OCI-LY1 (cell line): ENCODE data around the gene BTBD17.

ENCODE experiments used
- H2AFZ ChIP-seq: fragments of 200-600 bp; sonication (generic), shearing (Covaris generic); 2 replicates; pipeline ENCODE4 v1.6.0; 2014; ENCODE audit warnings: antibody characterized with exemption, mild to moderate bottlenecking, low read length
- H3F3A ChIP-seq: fragments of 200-600 bp; sonication (generic), shearing (Covaris generic); 2 replicates; pipeline ENCODE4 v1.6.0; 2014; ENCODE audit warnings: mild to moderate bottlenecking, antibody characterized with exemption, low read length, moderate library complexity; ENCODE audit not compliant: insufficient read depth
- H3K27ac ChIP-seq: fragments of 200-600 bp; sonication (generic); 2 replicates; pipeline ENCODE4 v1.5.1; 2014; ENCODE audit warnings: low read length, mixed run types, mild to moderate bottlenecking, low read depth; ENCODE audit not compliant: poor library complexity, severe bottlenecking
- H3K27me3 ChIP-seq: fragments of 200-600 bp; sonication (generic); 2 replicates; pipeline ENCODE4 v1.6.0; 2014; ENCODE audit warnings: antibody characterized with exemption, mild to moderate bottlenecking, low read length, moderate library complexity; ENCODE audit not compliant: insufficient read depth
- H3K36me3 ChIP-seq: fragments of 200-600 bp; sonication (generic); 2 replicates; pipeline ENCODE4 v1.6.1; 2014; ENCODE audit warnings: mild to moderate bottlenecking, antibody characterized with exemption, low read length, moderate library complexity, mixed read lengths; ENCODE audit not compliant: insufficient read depth
- H3K4me1 ChIP-seq: fragments of 200-600 bp; sonication (generic); 2 replicates; pipeline ENCODE4 v1.5.1; 2014; ENCODE audit warnings: mild to moderate bottlenecking, low read length, moderate library complexity; ENCODE audit not compliant: insufficient read depth, severe bottlenecking
- H3K4me2 ChIP-seq: fragments of 200-600 bp; sonication (generic), shearing (Covaris generic); 2 replicates; pipeline ENCODE4 v1.6.1; 2014; ENCODE audit warnings: low read length
- H3K4me3 ChIP-seq: fragments of 200-600 bp; sonication (generic); 2 replicates; pipeline ENCODE4 v1.5.1; 2014; ENCODE audit warnings: low read length, low read depth, mild to moderate bottlenecking, mixed read lengths; ENCODE audit not compliant: poor library complexity, severe bottlenecking
- H3K79me2 ChIP-seq: fragments of 200-600 bp; shearing (Covaris generic); 2 replicates; pipeline ENCODE4 v1.6.1; 2016; ENCODE audit warnings: mixed run types, low read length, mixed read lengths; ENCODE audit not compliant: insufficient read depth
- H3K9ac ChIP-seq: fragments of 200-600 bp; sonication (generic), shearing (Covaris generic); 2 replicates; pipeline ENCODE4 v1.6.1; 2014; ENCODE audit warnings: mild to moderate bottlenecking, low read length, mixed read lengths
- H3K9me2 ChIP-seq: fragments of 200-600 bp; sonication (generic), shearing (Covaris generic); 2 replicates; pipeline ENCODE4 v1.6.1; 2014; ENCODE audit warnings: low read depth, mild to moderate bottlenecking, low read length, mixed read lengths
- H3K9me3 ChIP-seq: fragments of 200-600 bp; shearing (Covaris generic); 2 replicates; pipeline ENCODE4 v1.6.1; 2014; ENCODE audit warnings: low read length, mixed read lengths
- H4K20me1 ChIP-seq: fragments of 200-600 bp; sonication (generic), shearing (Covaris generic); 2 replicates; pipeline ENCODE4 v1.6.0; 2016; ENCODE audit warnings: mild to moderate bottlenecking, low read length; ENCODE audit not compliant: insufficient read depth
- EZH2 ChIP-seq: fragments of 200-600 bp; sonication (generic), shearing (Covaris generic); IDR thresholded peaks from 2 replicates; pipeline ENCODE4 v1.8.0; 2017; ENCODE audit warnings: borderline replicate concordance, mixed run types, mild to moderate bottlenecking, antibody characterized with exemption, low read length, moderate library complexity, mixed read lengths
- TF ChIP-seq, protein P1 (sequence below): fragments of 200-600 bp; sonication (generic), shearing (Covaris generic); IDR thresholded peaks from 2 replicates; pipeline ENCODE4 v1.5.1; 2017; ENCODE audit warnings: mild to moderate bottlenecking, antibody characterized with exemption, low read length, moderate library complexity, mixed read lengths

Gene BTBD17

DNA sequence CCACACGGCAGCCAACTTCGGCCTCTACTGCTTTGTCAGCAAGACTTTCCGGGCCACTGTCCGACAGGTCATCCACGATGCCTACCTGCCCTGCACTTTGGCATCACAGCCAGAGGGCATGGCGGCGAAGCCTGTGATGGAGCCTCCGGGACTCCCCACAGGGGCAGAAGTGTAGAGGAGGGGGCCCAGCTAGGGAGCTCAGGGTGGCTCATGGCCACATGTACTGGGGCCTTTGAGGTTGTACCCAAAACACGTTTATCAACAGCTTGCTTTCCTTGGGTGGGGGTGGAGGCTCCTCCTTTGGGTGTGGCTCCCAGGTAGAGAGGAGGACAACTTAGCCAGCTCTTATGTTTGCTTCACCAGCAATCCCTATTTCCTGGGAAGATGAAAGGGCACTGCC lies 10.8 kb upstream of the BTBD17 start:
- H4K20me1 ChIP-seq: no peaks in the 10 kb centered on the region

DNA sequence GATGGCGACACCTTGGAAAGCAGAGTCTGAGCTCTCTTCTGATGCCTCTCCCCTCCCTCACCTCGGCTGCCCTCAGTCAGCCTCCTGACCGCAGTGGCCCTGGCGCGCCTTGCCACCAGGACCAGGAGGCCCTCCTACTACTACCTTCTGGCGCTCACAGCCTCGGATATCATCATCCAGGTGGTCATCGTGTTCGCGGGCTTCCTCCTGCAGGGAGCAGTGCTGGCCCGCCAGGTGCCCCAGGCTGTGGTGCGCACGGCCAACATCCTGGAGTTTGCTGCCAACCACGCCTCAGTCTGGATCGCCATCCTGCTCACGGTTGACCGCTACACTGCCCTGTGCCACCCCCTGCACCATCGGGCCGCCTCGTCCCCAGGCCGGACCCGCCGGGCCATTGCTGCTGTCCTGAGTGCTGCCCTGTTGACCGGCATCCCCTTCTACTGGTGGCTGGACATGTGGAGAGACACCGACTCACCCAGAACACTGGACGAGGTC lies 10.0 kb upstream of the BTBD17 start:
- no peaks in the 10 kb centered on the region for H3K27me3 ChIP-seq

More for the DNA sequence above, 10.8 kb upstream of the BTBD17 start:
- TF ChIP-seq EZH2: no peak
- TF ChIP-seq, protein P1, sequence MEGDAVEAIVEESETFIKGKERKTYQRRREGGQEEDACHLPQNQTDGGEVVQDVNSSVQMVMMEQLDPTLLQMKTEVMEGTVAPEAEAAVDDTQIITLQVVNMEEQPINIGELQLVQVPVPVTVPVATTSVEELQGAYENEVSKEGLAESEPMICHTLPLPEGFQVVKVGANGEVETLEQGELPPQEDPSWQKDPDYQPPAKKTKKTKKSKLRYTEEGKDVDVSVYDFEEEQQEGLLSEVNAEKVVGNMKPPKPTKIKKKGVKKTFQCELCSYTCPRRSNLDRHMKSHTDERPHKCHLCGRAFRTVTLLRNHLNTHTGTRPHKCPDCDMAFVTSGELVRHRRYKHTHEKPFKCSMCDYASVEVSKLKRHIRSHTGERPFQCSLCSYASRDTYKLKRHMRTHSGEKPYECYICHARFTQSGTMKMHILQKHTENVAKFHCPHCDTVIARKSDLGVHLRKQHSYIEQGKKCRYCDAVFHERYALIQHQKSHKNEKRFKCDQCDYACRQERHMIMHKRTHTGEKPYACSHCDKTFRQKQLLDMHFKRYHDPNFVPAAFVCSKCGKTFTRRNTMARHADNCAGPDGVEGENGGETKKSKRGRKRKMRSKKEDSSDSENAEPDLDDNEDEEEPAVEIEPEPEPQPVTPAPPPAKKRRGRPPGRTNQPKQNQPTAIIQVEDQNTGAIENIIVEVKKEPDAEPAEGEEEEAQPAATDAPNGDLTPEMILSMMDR: no peak
- Histone ChIP-seq H3K36me3 (no peaks in the 10 kb centered on the region), H3K9me2 (no peaks in the 10 kb centered on the region), H3K27ac (no peak overlapping the region), H3K27me3 (no peaks in the 10 kb centered on the region), H3F3A (no peaks in the 10 kb centered on the region), H3K9me3 (no peaks in the 10 kb centered on the region), H3K4me3 (no peak overlapping the region), H2AFZ (no peak overlapping the region), H3K79me2 (no peaks in the 10 kb centered on the region), H3K4me2 (no peak overlapping the region), H3K9ac (no peak overlapping the region), H3K4me1 (no peaks in the 10 kb centered on the region)

DNA sequence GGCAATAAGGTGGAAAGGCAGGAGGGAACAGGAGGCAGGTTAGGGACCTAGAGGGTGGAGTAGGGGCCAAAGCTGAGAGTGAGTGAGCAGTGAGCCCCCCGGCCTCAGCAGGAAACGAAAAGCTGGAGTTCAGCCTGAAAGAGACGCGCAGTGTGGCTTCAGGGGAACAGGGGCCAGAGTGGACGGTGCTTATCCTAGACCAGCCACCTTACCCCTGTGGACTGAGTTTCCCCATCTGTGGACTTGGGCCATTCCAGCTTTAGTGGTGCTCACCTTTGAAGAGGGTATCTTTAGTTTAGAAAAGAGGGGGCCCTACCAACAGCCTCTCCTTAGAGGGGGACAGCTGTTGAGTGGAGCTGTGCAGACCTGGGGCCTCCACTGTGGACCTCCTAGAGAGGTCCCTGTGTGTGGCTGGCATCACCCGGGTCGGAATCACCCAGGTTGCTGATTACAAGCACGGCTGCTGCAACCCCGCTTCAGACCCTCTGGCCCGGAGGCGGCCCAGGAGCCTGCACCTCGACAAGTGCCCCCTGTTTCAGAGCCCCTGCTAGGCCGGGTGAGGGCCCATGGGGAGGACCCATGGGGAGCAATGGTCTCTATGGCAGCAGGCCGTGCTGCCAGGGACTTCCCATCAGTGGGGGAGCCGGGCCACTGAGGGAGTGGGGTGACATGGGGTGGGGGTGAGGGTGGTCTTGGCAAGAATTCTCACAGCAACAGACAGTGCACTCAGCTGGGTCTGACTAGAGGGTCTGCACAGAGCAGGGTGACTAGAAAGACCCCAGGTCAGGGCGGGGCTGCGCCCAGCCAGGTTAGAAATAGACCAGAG lies 8.2 kb upstream of the BTBD17 start:
- Histone ChIP-seq H3K9me2 (no peaks in the 10 kb centered on the region), H3K27ac (no peak overlapping the region), H3F3A (no peaks in the 10 kb centered on the region), H3K79me2 (no peaks in the 10 kb centered on the region), H2AFZ (no peak overlapping the region), H3K27me3 (no peaks in the 10 kb centered on the region), H3K4me1 (no peaks in the 10 kb centered on the region), H3K36me3 (no peaks in the 10 kb centered on the region), H3K9ac (no peak overlapping the region), H3K4me3 (no peak overlapping the region), H3K9me3 (no peaks in the 10 kb centered on the region), H3K4me2 (no peak overlapping the region), H4K20me1 (no peaks in the 10 kb centered on the region)
- TF ChIP-seq, protein P1: no peak
- TF ChIP-seq EZH2: no peak

More for the DNA sequence above, 10.0 kb upstream of the BTBD17 start:
- Histone ChIP-seq H3K9me3 (no peaks in the 10 kb centered on the region), H3K27ac (no peak overlapping the region), H3K36me3 (no peaks in the 10 kb centered on the region), H3K9ac (no peak overlapping the region), H3F3A (no peaks in the 10 kb centered on the region), H2AFZ (no peak overlapping the region), H3K4me1 (no peaks in the 10 kb centered on the region), H3K79me2 (no peaks in the 10 kb centered on the region), H4K20me1 (no peaks in the 10 kb centered on the region), H3K4me3 (no peak overlapping the region), H3K9me2 (no peaks in the 10 kb centered on the region), H3K4me2 (no peak overlapping the region)
- TF ChIP-seq, protein P1: no peak
- no peak for TF ChIP-seq EZH2
